Neural cell (in vitro differentiated cells): Measurements from ENCODE around the gene ENPP1.

ENCODE experiments used
- CTCF ChIP-seq: fragments of 450-650 bp; IDR thresholded peaks from 2 replicates; pipeline ENCODE4 v1.5.1; 2014; ENCODE audit warnings: antibody characterized with exemption, mild to moderate bottlenecking, moderate library complexity; ENCODE audit not compliant: poor library complexity, severe bottlenecking
- EZH2 ChIP-seq: fragments of 200-600, 300-800 bp; shearing (Covaris generic), sonication (generic); IDR thresholded peaks from 2 replicates; pipeline ENCODE4 v1.6.1; 2014; ENCODE audit warnings: antibody characterized with exemption, low read length, borderline replicate concordance, mild to moderate bottlenecking; ENCODE audit not compliant: insufficient read depth, poor library complexity, severe bottlenecking
- POLR2AphosphoS5 ChIP-seq: IDR thresholded peaks from 2 replicates; pipeline ENCODE4 v1.6.1; 2012
- RAD21 ChIP-seq: fragments of 450-650 bp; conservative IDR thresholded peaks from 2 replicates; pipeline ENCODE4 v1.6.1; 2014; ENCODE audit warnings: antibody characterized with exemption, mild to moderate bottlenecking, moderate library complexity
- REST ChIP-seq: IDR thresholded peaks from 2 replicates; pipeline ENCODE4 v1.6.1; 2012; ENCODE audit warnings: borderline replicate concordance
- SMC3 ChIP-seq: fragments of 450-650 bp; conservative IDR thresholded peaks from 2 replicates; pipeline ENCODE4 v1.6.1; 2014; ENCODE audit warnings: antibody characterized with exemption, mild to moderate bottlenecking, moderate library complexity; ENCODE audit not compliant: poor library complexity
- TAF1 ChIP-seq: IDR thresholded peaks from 2 replicates; pipeline ENCODE4 v1.6.1; 2012; ENCODE audit warnings: low read depth

- TF ChIP-seq CTCF (no peak), TAF1 (no peak), RAD21 (no peak), POLR2AphosphoS5 (no peak), EZH2 (no peak), REST (no peak), SMC3 (no peak)
Measured at GRCh38 chr6:131768964-131769363, 38.9 kb upstream of the ENPP1 start.
